ENCODE measurements around the gene PSPC1.

DNA sequence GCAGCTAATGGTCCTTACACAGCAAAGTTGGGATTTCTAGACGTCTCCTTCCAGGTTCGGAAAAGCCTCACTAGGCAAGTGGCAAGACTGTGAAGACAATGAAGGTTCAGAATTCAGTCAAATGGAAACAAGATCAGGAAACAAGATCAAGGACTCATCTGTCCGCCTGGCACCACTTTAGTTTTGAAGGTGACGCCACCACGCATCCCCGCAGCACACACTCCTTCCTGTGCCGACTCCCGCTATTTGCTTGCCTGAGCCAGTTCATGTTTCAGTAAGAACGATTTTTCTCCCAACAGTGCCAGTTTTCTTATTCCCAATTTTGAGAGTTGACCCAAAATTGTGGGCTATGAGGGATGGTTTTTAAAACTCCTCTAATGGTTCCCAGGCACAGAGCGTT, 107.8 kb downstream of the PSPC1 start:
- TF ChIP-seq, protein P1, sequence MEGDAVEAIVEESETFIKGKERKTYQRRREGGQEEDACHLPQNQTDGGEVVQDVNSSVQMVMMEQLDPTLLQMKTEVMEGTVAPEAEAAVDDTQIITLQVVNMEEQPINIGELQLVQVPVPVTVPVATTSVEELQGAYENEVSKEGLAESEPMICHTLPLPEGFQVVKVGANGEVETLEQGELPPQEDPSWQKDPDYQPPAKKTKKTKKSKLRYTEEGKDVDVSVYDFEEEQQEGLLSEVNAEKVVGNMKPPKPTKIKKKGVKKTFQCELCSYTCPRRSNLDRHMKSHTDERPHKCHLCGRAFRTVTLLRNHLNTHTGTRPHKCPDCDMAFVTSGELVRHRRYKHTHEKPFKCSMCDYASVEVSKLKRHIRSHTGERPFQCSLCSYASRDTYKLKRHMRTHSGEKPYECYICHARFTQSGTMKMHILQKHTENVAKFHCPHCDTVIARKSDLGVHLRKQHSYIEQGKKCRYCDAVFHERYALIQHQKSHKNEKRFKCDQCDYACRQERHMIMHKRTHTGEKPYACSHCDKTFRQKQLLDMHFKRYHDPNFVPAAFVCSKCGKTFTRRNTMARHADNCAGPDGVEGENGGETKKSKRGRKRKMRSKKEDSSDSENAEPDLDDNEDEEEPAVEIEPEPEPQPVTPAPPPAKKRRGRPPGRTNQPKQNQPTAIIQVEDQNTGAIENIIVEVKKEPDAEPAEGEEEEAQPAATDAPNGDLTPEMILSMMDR (IDR thresholded peaks at IDR 0.05), result no peak
- no peak for TF ChIP-seq POLR2A (IDR thresholded peaks at IDR 0.05)
